ENCODE data around the gene ATG13. TPM values are rescaled to one million over a fixed set of nuclear protein-coding genes. Genes with fewer than 3 reads are reported as not detected.
A peak's percentile ranks its signal among the peaks of the same experiment; 100 is the strongest.

ATG13 gene
- total and polyA plus RNA-seq, 12 donors: 31.0 to 177 (median 88.8) TPM

- peaks cover 0 to 2% of the 10 kb centered on the region in 2 donors for H3K36me3 ChIP-seq (replicated peaks in 1 of 2)
Observed at GRCh38 chr11:46600194-46600960, 17.0 kb upstream of the ATG13 start.

GRCh38 chr11:46601129-46601528, 16.2 kb upstream of the ATG13 start:
- no peaks in the 10 kb centered on the region for H3K27me3 ChIP-seq
- no peaks in the 10 kb centered on the region for H3K9me3 ChIP-seq (replicated peaks in 1 of 3)
- intact Hi-C loops (cut with DNase I): loop anchor here in 1 of 2 donors (10.0 kb wide), 1 partner anchor 216 kb away; the partner anchor contains the start of gene MDK
- H3K27ac ChIP-seq: peak overlapping the region; percentile 74 to 96 (median 85)
- no peak for DNase-seq
- peaks cover 22 to 33% of the 10 kb centered on the region in 2 donors for H3K4me1 ChIP-seq (replicated peaks in 1 of 2)
- peaks cover 0 to 2% of the 10 kb centered on the region in 2 donors for H3K36me3 ChIP-seq (replicated peaks in 1 of 2)
- TF ChIP-seq CTCF (IDR thresholded peaks at IDR 0.05) (no peak), POLR2A (IDR thresholded peaks at IDR 0.05) (no peak)
- 27 to 47% (median 35%) methylated on average over 1 of the region's 1 CpG for WGBS, 4 donors
- H3K4me3 ChIP-seq: no peak overlapping the region

More at GRCh38 chr11:46600194-46600960, 17.0 kb upstream of the ATG13 start:
- WGBS, 4 donors: 46 to 61% (median 51%) methylated on average over 3 of the region's 3 CpGs
- intact Hi-C loops (cut with DNase I): loop anchor here in 1 of 2 donors (10.0 kb wide), 1 partner anchor 216 kb away; the partner anchor contains the start of gene MDK
- TF ChIP-seq CTCF (IDR thresholded peaks at IDR 0.05) (no peak), POLR2A (IDR thresholded peaks at IDR 0.05) (no peak)
- H3K4me1 ChIP-seq (replicated peaks in 1 of 2): peaks cover 22 to 33% of the 10 kb centered on the region in 2 donors
- no peaks in the 10 kb centered on the region for H3K9me3 ChIP-seq (replicated peaks in 1 of 3)
- no peak overlapping the region for H3K4me3 ChIP-seq
- peak overlapping the region; percentile 74 to 96 (median 85) for H3K27ac ChIP-seq
- no peaks in the 10 kb centered on the region for H3K27me3 ChIP-seq
- DNase-seq: no peak

- no peak overlapping the region for H3K4me3 ChIP-seq
- no peak overlapping the region for H3K27ac ChIP-seq
- peaks cover 0 to 2% of the 10 kb centered on the region in 2 donors for H3K36me3 ChIP-seq (replicated peaks in 1 of 2)
- 92 to 93% (median 93%) methylated on average over 15 of the region's 15 CpGs for WGBS, 4 donors
- intact Hi-C loops (cut with DNase I): loop anchor here in 1 of 2 donors (10.0 kb wide), 1 partner anchor 219 kb away; the partner anchor contains the start of gene MDK
- peak in 1 of 7 donors; percentile 42 for DNase-seq
- TF ChIP-seq CTCF (IDR thresholded peaks at IDR 0.05) (no peak), POLR2A (IDR thresholded peaks at IDR 0.05) (no peak)
- H3K27me3 ChIP-seq: no peaks in the 10 kb centered on the region
- no peaks in the 10 kb centered on the region for H3K9me3 ChIP-seq (replicated peaks in 1 of 3)
- H3K4me1 ChIP-seq (replicated peaks in 1 of 2): peaks cover 20 to 23% of the 10 kb centered on the region in 2 donors
Observed at GRCh38 chr11:46603704-46604308, 13.5 kb upstream of the ATG13 start.

- Histone ChIP-seq H3K9me3 (replicated peaks in 1 of 3) (no peaks in the 10 kb centered on the region), H3K4me3 (no peak overlapping the region), H3K36me3 (replicated peaks in 1 of 2) (peaks cover 0 to 2% of the 10 kb centered on the region in 2 donors), H3K27me3 (no peaks in the 10 kb centered on the region), H3K4me1 (replicated peaks in 1 of 2) (peaks cover 13 to 15% of the 10 kb centered on the region in 2 donors), H3K27ac (no peak overlapping the region)
- WGBS, 4 donors: 82 to 87% (median 82%) methylated on average over 1 of the region's 1 CpG
- intact Hi-C loops (cut with DNase I): loop anchor here in 1 of 2 donors (10.0 kb wide), 1 partner anchor 220 kb away; the partner anchor contains the start of gene MDK
- no peak for DNase-seq
- TF ChIP-seq CTCF (IDR thresholded peaks at IDR 0.05) (no peak), POLR2A (IDR thresholded peaks at IDR 0.05) (no peak)
Observed at GRCh38 chr11:46604796-46605195, 12.6 kb upstream of the ATG13 start.

Measured in adrenal gland (tissue), 12 donors.